Natural killer cell (primary cell): ENCODE data around the gene ABI3BP. TPM values are rescaled to one million over a fixed set of nuclear protein-coding genes. Genes with fewer than 3 reads are reported as not detected.

Experiments
- ATAC-seq, 3 donors: fragments of 150-1000 bp in 2 of 3; fragments of 200-7000 bp in 1 of 3; cut with Tn5 transposase; 1 replicate in 1 of 3; 2 replicates in 2 of 3; pipeline ENCODE4 v1.10.0; 2021; ENCODE audit warnings: mild to moderate bottlenecking in 2 of 3, moderate library complexity in 2 of 3
- DNase-seq, 2 donors: peaks; one replicate each; pipeline versions ENCODE4 v3.0.0 to v3.0.0-alpha.2; 2013 to 2021; ENCODE audit warnings: mixed read lengths in 1 of 2
- H3K27ac ChIP-seq: one replicate; pipeline ENCODE4 v1.5.1; 2013; ENCODE audit warnings: mild to moderate bottlenecking, low read length
- H3K27me3 ChIP-seq: one replicate; pipeline ENCODE4 v1.6.1; 2013; ENCODE audit warnings: low read length; ENCODE audit not compliant: control insufficient read depth, insufficient read depth
- H3K36me3 ChIP-seq: one replicate; pipeline ENCODE4 v1.6.1; 2013; ENCODE audit warnings: low read length; ENCODE audit not compliant: control insufficient read depth, insufficient read depth
- H3K4me1 ChIP-seq: one replicate; pipeline ENCODE4 v1.6.1; 2013; ENCODE audit warnings: low read length; ENCODE audit not compliant: control insufficient read depth, insufficient read depth
- H3K4me3 ChIP-seq: one replicate; pipeline ENCODE4 v1.5.1; 2013; ENCODE audit warnings: low read length
- H3K9me3 ChIP-seq: one replicate; pipeline ENCODE4 v1.6.1; 2013; ENCODE audit warnings: low read length; ENCODE audit not compliant: control insufficient read depth, insufficient read depth
- H3K27ac Mint-ChIP-seq, 2 donors: one replicate each; pipeline ENCODE4 v1.8.0; 2022; ENCODE audit warnings: mild to moderate bottlenecking in 2 of 2, mixed read lengths in 2 of 2, moderate library complexity in 1 of 2
- H3K27me3 Mint-ChIP-seq, 2 donors: one replicate each; pipeline ENCODE4 v1.8.0; 2022; ENCODE audit warnings: low read depth in 2 of 2, mixed read lengths in 2 of 2
- H3K36me3 Mint-ChIP-seq: one replicate; pipeline ENCODE4 v1.8.0; 2022; ENCODE audit warnings: mixed read lengths
- H3K4me1 Mint-ChIP-seq, 2 donors: one replicate each; pipeline ENCODE4 v1.8.0; 2022; ENCODE audit warnings: mixed read lengths in 2 of 2
- H3K4me3 Mint-ChIP-seq: one replicate; pipeline ENCODE4 v1.8.0; 2022; ENCODE audit warnings: mild to moderate bottlenecking, moderate library complexity, mixed read lengths
- H3K9me3 Mint-ChIP-seq, 2 donors: one replicate each; pipeline ENCODE4 v1.8.0; 2022; ENCODE audit warnings: mixed read lengths in 2 of 2
- WGBS: methylation state at CpG from one replicate; pipeline ENCODE4 v1.1.7; 2013; ENCODE audit warnings: missing lambda C conversion rate; ENCODE audit not compliant: insufficient coverage; 5-methylcytosine and 5-hydroxymethylcytosine counted together
- intact Hi-C: fragments of 100-400 bp; cut with micrococcal nuclease; formaldehyde crosslinking; loops from one replicate; pipeline ENCODE4 v1.14.2; 2022
- total RNA-seq, 4 donors: library from RNA; stranded (reverse); fragments of 120-200 nt in 1 of 4; gene quantifications; one replicate each; pipeline versions ENCODE4 v1.2.3 to v1.2.4, GENCODE V29; 2013 to 2022
- TF ChIP-seq, protein P1 (sequence below): fragments of 200-600 bp; IDR thresholded peaks from one replicate; pipeline ENCODE4 v1.8.0; 2022; ENCODE audit warnings: antibody characterized with exemption

ABI3BP gene
- total RNA-seq, 3 donors from 2014 or later (not counting 1 experiment from before 2014, with no cell fraction given) = not detected

DNA sequence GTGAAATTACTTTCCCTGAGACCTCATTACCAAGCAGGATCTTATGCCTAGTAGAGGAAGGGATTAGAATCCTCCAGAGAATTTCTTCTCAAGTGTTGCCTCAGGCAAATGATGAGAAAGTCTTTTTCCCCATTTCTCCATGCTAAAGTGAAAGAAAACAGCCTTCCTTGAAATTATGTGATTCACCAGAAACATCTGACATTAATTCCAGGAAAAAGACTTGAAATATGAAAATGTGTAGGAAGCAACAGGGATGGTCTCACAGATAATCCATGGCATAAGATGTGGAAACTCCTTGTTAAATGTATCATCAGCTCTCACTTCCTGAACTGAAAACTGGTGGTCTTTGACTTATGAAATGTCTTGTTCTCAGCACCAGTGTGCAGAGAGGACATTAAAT is 17.9 kb upstream of the ABI3BP start:
- intact Hi-C loops = no loop called here
- H3K36me3 Mint-ChIP-seq = peaks cover 7% of the 10 kb centered on the region
- no peak overlapping the region for H3K27ac Mint-ChIP-seq
- no peak overlapping the region for H3K4me3 ChIP-seq
- ATAC-seq (no peak), DNase-seq (no peak)
- no peaks in the 10 kb centered on the region for H3K4me1 ChIP-seq
- H3K9me3 Mint-ChIP-seq = peaks cover 15% of the 10 kb centered on the region in 2 donors
- H3K27me3 ChIP-seq = no peaks in the 10 kb centered on the region
- H3K9me3 ChIP-seq = peaks cover 5% of the 10 kb centered on the region
- no peak overlapping the region for H3K27ac ChIP-seq
- no peaks in the 10 kb centered on the region for H3K36me3 ChIP-seq
- H3K4me3 Mint-ChIP-seq = no peak overlapping the region
- TF ChIP-seq, protein P1, sequence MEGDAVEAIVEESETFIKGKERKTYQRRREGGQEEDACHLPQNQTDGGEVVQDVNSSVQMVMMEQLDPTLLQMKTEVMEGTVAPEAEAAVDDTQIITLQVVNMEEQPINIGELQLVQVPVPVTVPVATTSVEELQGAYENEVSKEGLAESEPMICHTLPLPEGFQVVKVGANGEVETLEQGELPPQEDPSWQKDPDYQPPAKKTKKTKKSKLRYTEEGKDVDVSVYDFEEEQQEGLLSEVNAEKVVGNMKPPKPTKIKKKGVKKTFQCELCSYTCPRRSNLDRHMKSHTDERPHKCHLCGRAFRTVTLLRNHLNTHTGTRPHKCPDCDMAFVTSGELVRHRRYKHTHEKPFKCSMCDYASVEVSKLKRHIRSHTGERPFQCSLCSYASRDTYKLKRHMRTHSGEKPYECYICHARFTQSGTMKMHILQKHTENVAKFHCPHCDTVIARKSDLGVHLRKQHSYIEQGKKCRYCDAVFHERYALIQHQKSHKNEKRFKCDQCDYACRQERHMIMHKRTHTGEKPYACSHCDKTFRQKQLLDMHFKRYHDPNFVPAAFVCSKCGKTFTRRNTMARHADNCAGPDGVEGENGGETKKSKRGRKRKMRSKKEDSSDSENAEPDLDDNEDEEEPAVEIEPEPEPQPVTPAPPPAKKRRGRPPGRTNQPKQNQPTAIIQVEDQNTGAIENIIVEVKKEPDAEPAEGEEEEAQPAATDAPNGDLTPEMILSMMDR = no peak
- no peaks in the 10 kb centered on the region for H3K27me3 Mint-ChIP-seq
- H3K4me1 Mint-ChIP-seq = no peaks in the 10 kb centered on the region

DNA sequence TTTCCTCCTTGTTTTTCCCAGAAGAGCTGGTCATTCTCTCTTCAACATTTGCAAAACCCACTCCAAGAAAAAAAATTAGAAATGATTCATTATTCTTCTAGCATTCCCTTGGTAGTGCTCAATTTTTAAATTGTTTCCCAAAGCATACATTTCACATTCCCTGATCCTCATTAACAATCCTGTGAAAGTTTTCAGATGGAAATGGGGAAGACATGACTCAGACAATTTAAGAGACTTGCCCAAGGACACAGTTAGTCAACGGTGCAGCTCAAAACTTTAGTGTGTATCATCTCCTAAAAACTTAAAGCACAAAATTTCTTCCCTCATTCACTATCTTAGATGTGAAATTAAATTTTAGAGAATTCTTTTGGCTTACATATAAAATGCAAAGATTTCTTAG is 17.1 kb upstream of the ABI3BP start:
- Mint-ChIP-seq H3K36me3 (peaks cover 7% of the 10 kb centered on the region), H3K27ac (no peak overlapping the region), H3K4me1 (no peaks in the 10 kb centered on the region), H3K4me3 (no peak overlapping the region), H3K27me3 (no peaks in the 10 kb centered on the region), H3K9me3 (peaks cover 13 to 17% of the 10 kb centered on the region in 2 donors)
- no peaks in the 10 kb centered on the region for H3K27me3 ChIP-seq
- no CpG with 5 or more reads among the region's 1 CpG for WGBS
- H3K27ac ChIP-seq = no peak overlapping the region
- TF ChIP-seq, protein P1 = no peak
- H3K9me3 ChIP-seq = peaks cover 5% of the 10 kb centered on the region
- no peaks in the 10 kb centered on the region for H3K36me3 ChIP-seq
- H3K4me1 ChIP-seq = no peaks in the 10 kb centered on the region
- intact Hi-C loops = no loop called here
- no peak for ATAC-seq
- no peak overlapping the region for H3K4me3 ChIP-seq
- no peak for DNase-seq

DNA sequence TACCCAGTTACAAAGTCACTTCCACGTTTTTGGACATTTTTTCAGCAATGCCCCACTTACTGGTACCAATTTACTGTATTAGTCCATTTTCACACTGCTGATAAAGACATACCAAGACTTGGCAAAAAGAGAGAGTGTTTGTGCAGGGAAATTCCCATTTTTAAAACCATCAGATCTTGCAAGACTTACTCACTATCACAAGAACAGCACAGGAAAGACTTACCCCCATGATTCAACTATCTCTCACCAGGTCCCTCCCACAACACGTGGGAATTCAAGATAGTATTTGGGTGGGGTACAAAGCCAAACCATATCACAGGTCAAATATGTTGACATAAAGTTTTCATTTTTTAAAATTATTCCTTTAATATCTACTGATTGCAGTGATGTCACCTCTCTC is 16.2 kb upstream of the ABI3BP start:
- Mint-ChIP-seq H3K4me3 (no peak overlapping the region), H3K36me3 (peaks cover 7% of the 10 kb centered on the region), H3K27me3 (no peaks in the 10 kb centered on the region), H3K9me3 (peaks cover 13 to 17% of the 10 kb centered on the region in 2 donors), H3K4me1 (no peaks in the 10 kb centered on the region), H3K27ac (no peak overlapping the region)
- no peak overlapping the region for H3K27ac ChIP-seq
- intact Hi-C loops = no loop called here
- WGBS = 45% methylated on average over 2 of the region's 2 CpGs
- H3K27me3 ChIP-seq = no peaks in the 10 kb centered on the region
- H3K36me3 ChIP-seq = no peaks in the 10 kb centered on the region
- H3K4me1 ChIP-seq = no peaks in the 10 kb centered on the region
- no peak for ATAC-seq
- no peak for DNase-seq
- no peak overlapping the region for H3K4me3 ChIP-seq
- H3K9me3 ChIP-seq = peaks cover 5% of the 10 kb centered on the region
- TF ChIP-seq, protein P1 = no peak

DNA sequence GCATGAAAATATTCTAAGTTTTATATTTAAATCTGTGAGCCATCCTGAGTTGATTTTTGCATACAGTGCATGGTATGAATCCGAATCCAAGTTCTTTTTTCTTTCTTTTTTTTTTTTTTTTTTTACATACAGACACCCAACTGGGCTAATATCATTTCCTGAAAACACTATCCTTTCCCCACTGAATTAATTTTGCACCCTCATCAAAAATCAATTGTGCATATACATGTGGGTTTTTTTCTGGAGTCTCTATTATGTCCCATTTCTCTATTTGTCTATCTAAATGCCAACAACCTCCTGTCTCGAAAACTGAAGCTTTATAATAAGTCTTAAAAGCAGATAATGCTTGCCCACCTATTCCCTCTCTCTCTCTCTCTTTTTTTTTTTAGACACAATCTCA is 5.9 kb upstream of the ABI3BP start:
- intact Hi-C loops = no loop called here
- 80% methylated on average over 1 of the region's 2 CpGs for WGBS

More for the DNA sequence above, 5.9 kb upstream of the ABI3BP start:
- Mint-ChIP-seq H3K27me3 (peaks cover 0 to 2% of the 10 kb centered on the region in 2 donors), H3K9me3 (peaks cover 5 to 10% of the 10 kb centered on the region in 2 donors), H3K27ac (no peak overlapping the region), H3K4me3 (no peak overlapping the region), H3K36me3 (no peaks in the 10 kb centered on the region), H3K4me1 (no peaks in the 10 kb centered on the region)
- Histone ChIP-seq H3K4me1 (no peaks in the 10 kb centered on the region), H3K27me3 (no peaks in the 10 kb centered on the region), H3K4me3 (no peak overlapping the region), H3K36me3 (no peaks in the 10 kb centered on the region), H3K27ac (no peak overlapping the region), H3K9me3 (no peaks in the 10 kb centered on the region)
- TF ChIP-seq, protein P1 = no peak
- ATAC-seq (no peak), DNase-seq (no peak)
